K562 (cell line): ENCODE data around the gene RALB. TPM values are rescaled to one million over a fixed set of nuclear protein-coding genes. Genes with fewer than 3 reads are reported as not detected.

Experiments used
- ATF7 ChIP-seq: fragments of 450-650 bp; IDR thresholded peaks from 2 replicates; pipeline ENCODE4 v1.7.1; 2014; ENCODE audit warnings: mild to moderate bottlenecking, moderate library complexity
- BRF1 ChIP-seq: IDR thresholded peaks from 3 replicates; pipeline ENCODE4 v1.6.1; 2011; ENCODE audit warnings: borderline replicate concordance, mild to moderate bottlenecking; ENCODE audit not compliant: insufficient read length; ENCODE audit errors: extremely low read depth
- HMG20A ChIP-seq: fragments of 450-650 bp; formaldehyde crosslinking; conservative IDR thresholded peaks from 2 replicates; pipeline ENCODE4 v1.4.0; 2020; ENCODE audit warnings: mild to moderate bottlenecking, mixed read lengths
- HNRNPUL1 ChIP-seq: fragments of 200-400 bp; formaldehyde crosslinking; IDR thresholded peaks from 2 replicates; pipeline ENCODE4 v1.6.1; 2017; ENCODE audit warnings: low read length
- KAT8 ChIP-seq: fragments of 450-650 bp; IDR thresholded peaks from 2 replicates; pipeline ENCODE4 v1.6.1; 2016; ENCODE audit warnings: low read depth, mild to moderate bottlenecking
- NFYB ChIP-seq: IDR thresholded peaks from 2 replicates; pipeline ENCODE4 v1.6.1; 2011; ENCODE audit warnings: mild to moderate bottlenecking, moderate library complexity; ENCODE audit not compliant: insufficient read length; ENCODE audit errors: extremely low read depth
- PHB2 ChIP-seq: fragments of 450-650 bp; IDR thresholded peaks from 2 replicates; pipeline ENCODE4 v1.6.1; 2017; ENCODE audit warnings: low read depth
- RBM14 ChIP-seq: fragments of 200-400 bp; formaldehyde crosslinking; IDR thresholded peaks from 2 replicates; pipeline ENCODE4 v1.6.1; 2018; ENCODE audit warnings: low read depth, mild to moderate bottlenecking, low read length, moderate library complexity, borderline replicate concordance; ENCODE audit not compliant: insufficient read depth
- SAFB2 ChIP-seq: fragments of 200-400 bp; formaldehyde crosslinking; IDR thresholded peaks from 2 replicates; pipeline ENCODE4 v1.6.1; 2018; ENCODE audit warnings: borderline replicate concordance, low read length, low read depth, moderate library complexity; ENCODE audit not compliant: severe bottlenecking
- ZFP1 ChIP-seq: fragments of 450-650 bp; formaldehyde crosslinking; IDR thresholded peaks from 2 replicates; pipeline ENCODE4 v1.4.0; 2020; ENCODE audit warnings: mild to moderate bottlenecking, mixed read lengths
- ZNF212 ChIP-seq: fragments of 450-650 bp; formaldehyde crosslinking; IDR thresholded peaks from 2 replicates; pipeline ENCODE4 v1.4.0; 2020; ENCODE audit warnings: mild to moderate bottlenecking
- polyA plus RNA-seq, 8 experiments: library from polyadenylated mRNA; depleted of rRNA in 4 of 8; stranded (reverse) in 5 of 8; unstranded in 3 of 8; fragments of >200 nt; fragmentation: Nextera tagmentation in 2 of 8; fragmentation: Illumina TruSeq in 1 of 8; extraction: Ambion mirVana in 2 of 8; extraction: Trizol in 1 of 8; gene quantifications; 2 replicates each; pipeline versions ENCODE4 v1.2.1 to v1.2.3, GENCODE V29; 2011 to 2014; ENCODE audit warnings: inconsistent platforms in 1 of 8, missing spikeins in 1 of 8
- total RNA-seq, 7 experiments: library from RNA; depleted of rRNA in 6 of 7; stranded (reverse); fragments of >200 nt in 6 of 7; fragmentation: Illumina TruSeq in 2 of 7; extraction: Trizol in 2 of 7; gene quantifications; 2 replicates each; pipeline versions ENCODE4 v1.2.1 to v1.2.3, GENCODE V29; 2011 to 2021; ENCODE audit warnings: low replicate concordance in 1 of 7
- TF ChIP-seq, protein P1 (sequence below): IDR thresholded peaks from 2 replicates; pipeline ENCODE4 v1.6.1; 2012; ENCODE audit warnings: low read depth, low read length, improper control_type of control experiment, borderline replicate concordance
- TF ChIP-seq, protein P2 (sequence below): sonication (generic); formaldehyde crosslinking; IDR thresholded peaks from 2 replicates; pipeline ENCODE4 v1.8.0; 2022; ENCODE audit warnings: missing genetic modification reagents, mild to moderate bottlenecking, moderate library complexity, borderline replicate concordance
- TF ChIP-seq, protein P3 (sequence below): fragments of 450-650 bp; IDR thresholded peaks from 2 replicates; pipeline ENCODE4 v1.6.1; 2017; ENCODE audit warnings: antibody characterized with exemption
- TF ChIP-seq, protein P4 (sequence below): sonication (generic); formaldehyde crosslinking; IDR thresholded peaks from 2 replicates; pipeline ENCODE4 v1.8.0; 2022; ENCODE audit warnings: mild to moderate bottlenecking, missing genetic modification reagents

RALB gene
- total and polyA plus RNA-seq, 9 of the 15 experiments (the other 6 are each of a cell fraction or from before 2014, with no cell fraction given): 14.8 to 65.6 (median 38.4) TPM

DNA sequence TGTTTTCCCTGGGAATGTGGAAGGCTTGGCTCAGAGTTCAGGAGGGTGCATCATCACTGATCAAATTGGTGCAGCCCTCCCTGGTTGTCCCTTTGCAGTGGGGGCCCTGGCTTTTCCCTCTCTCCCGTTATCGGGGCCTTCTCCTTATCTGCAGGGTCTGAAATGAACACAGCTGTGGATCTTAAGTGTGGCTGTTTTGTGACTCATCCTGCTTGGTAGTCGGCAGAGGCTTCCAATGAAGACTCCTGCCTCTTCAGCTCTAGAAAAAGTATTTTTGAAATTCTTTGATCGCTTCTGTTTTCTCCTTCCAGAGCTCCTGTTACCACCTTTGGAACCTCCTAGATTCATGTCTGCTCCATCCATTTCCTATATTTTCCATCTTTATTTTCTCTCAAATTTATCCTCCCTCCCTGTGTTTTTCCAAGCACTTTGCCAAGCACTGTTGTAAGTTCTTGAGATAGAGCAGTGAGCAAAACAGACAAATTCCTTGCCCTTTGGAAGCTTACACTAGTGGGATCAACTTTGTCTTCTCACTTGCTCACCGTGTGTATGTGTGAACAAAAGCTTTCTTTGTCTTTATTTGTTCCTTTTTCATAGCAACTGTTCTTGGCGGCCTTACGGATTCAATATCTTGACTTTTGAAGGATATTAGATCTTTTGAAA, 45.7 kb downstream of the RALB start (continued):
- TF ChIP-seq, protein P1, sequence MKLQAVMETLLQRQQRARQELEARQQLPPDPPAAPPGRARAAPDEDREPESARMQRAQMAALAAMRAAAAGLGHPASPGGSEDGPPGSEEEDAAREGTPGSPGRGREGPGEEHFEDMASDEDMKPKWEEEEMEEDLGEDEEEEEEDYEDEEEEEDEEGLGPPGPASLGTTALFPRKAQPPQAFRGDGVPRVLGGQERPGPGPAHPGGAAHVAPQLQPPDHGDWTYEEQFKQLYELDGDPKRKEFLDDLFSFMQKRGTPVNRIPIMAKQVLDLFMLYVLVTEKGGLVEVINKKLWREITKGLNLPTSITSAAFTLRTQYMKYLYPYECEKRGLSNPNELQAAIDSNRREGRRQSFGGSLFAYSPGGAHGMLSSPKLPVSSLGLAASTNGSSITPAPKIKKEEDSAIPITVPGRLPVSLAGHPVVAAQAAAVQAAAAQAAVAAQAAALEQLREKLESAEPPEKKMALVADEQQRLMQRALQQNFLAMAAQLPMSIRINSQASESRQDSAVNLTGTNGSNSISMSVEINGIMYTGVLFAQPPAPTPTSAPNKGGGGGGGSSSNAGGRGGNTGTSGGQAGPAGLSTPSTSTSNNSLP: no peak
- no peak for TF ChIP-seq SAFB2
- TF ChIP-seq, protein P2, sequence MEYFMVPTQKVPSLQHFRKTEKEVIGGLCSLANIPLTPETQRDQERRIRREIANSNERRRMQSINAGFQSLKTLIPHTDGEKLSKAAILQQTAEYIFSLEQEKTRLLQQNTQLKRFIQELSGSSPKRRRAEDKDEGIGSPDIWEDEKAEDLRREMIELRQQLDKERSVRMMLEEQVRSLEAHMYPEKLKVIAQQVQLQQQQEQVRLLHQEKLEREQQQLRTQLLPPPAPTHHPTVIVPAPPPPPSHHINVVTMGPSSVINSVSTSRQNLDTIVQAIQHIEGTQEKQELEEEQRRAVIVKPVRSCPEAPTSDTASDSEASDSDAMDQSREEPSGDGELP (CRISPR knock-in tag): peak; percentile 94
- TF ChIP-seq KAT8: no peak
- TF ChIP-seq BRF1: no peak
- TF ChIP-seq, protein P3, sequence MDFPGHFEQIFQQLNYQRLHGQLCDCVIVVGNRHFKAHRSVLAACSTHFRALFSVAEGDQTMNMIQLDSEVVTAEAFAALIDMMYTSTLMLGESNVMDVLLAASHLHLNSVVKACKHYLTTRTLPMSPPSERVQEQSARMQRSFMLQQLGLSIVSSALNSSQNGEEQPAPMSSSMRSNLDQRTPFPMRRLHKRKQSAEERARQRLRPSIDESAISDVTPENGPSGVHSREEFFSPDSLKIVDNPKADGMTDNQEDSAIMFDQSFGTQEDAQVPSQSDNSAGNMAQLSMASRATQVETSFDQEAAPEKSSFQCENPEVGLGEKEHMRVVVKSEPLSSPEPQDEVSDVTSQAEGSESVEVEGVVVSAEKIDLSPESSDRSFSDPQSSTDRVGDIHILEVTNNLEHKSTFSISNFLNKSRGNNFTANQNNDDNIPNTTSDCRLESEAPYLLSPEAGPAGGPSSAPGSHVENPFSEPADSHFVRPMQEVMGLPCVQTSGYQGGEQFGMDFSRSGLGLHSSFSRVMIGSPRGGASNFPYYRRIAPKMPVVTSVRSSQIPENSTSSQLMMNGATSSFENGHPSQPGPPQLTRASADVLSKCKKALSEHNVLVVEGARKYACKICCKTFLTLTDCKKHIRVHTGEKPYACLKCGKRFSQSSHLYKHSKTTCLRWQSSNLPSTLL: no peak
- TF ChIP-seq NFYB: no peak
- no peak for TF ChIP-seq PHB2
- TF ChIP-seq HMG20A (CRISPR knock-in tag): no peak
- TF ChIP-seq, protein P4, sequence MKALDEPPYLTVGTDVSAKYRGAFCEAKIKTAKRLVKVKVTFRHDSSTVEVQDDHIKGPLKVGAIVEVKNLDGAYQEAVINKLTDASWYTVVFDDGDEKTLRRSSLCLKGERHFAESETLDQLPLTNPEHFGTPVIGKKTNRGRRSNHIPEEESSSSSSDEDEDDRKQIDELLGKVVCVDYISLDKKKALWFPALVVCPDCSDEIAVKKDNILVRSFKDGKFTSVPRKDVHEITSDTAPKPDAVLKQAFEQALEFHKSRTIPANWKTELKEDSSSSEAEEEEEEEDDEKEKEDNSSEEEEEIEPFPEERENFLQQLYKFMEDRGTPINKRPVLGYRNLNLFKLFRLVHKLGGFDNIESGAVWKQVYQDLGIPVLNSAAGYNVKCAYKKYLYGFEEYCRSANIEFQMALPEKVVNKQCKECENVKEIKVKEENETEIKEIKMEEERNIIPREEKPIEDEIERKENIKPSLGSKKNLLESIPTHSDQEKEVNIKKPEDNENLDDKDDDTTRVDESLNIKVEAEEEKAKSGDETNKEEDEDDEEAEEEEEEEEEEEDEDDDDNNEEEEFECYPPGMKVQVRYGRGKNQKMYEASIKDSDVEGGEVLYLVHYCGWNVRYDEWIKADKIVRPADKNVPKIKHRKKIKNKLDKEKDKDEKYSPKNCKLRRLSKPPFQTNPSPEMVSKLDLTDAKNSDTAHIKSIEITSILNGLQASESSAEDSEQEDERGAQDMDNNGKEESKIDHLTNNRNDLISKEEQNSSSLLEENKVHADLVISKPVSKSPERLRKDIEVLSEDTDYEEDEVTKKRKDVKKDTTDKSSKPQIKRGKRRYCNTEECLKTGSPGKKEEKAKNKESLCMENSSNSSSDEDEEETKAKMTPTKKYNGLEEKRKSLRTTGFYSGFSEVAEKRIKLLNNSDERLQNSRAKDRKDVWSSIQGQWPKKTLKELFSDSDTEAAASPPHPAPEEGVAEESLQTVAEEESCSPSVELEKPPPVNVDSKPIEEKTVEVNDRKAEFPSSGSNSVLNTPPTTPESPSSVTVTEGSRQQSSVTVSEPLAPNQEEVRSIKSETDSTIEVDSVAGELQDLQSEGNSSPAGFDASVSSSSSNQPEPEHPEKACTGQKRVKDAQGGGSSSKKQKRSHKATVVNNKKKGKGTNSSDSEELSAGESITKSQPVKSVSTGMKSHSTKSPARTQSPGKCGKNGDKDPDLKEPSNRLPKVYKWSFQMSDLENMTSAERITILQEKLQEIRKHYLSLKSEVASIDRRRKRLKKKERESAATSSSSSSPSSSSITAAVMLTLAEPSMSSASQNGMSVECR (CRISPR knock-in tag): no peak
- TF ChIP-seq ZFP1 (CRISPR knock-in tag): no peak
- TF ChIP-seq HNRNPUL1: no peak
- TF ChIP-seq RBM14: no peak
- TF ChIP-seq ATF7: 0 out of 2 replicates have a peak, but pooled peaks have one; percentile 28
- no peak for TF ChIP-seq ZNF212 (CRISPR knock-in tag)
